Upper lobe of left lung (tissue), 4 donors: ENCODE measurements around the gene NKAIN2.

Experiments
- CTCF ChIP-seq, 6 experiments: fragments of 450-650 bp in 4 of 6; fragments of 200-600 bp in 2 of 6; sonication (generic) in 2 of 6; IDR thresholded peaks; one replicate each; pipeline ENCODE4 v1.5.1; 2016 to 2019; ENCODE audit warnings: antibody characterized with exemption in 6 of 6
- EP300 ChIP-seq, 4 donors: sonication (generic); formaldehyde crosslinking; IDR thresholded peaks; one replicate each; pipeline ENCODE4 v1.5.1; 2017; ENCODE audit warnings: antibody characterized with exemption in 4 of 4, control low read depth in 2 of 4

GRCh38 chr6:124294574-124295200 lies 491.0 kb downstream of the NKAIN2 start:
- TF ChIP-seq EP300 (IDR thresholded peaks at IDR 0.05) (no peak), CTCF (IDR thresholded peaks at IDR 0.05) (no peak)
